K562 (cell line): ENCODE data around the gene ITGAD. TPM values are rescaled to one million over a fixed set of nuclear protein-coding genes. Genes with fewer than 3 reads are reported as not detected.

Experiments
- CEBPG ChIP-seq, 3 experiments: fragments of 200-800 bp in 1 of 3; sonication (Bioruptor generic) in 1 of 3; sonication (generic) in 1 of 3; formaldehyde crosslinking in 1 of 3; IDR thresholded peaks in 2 of 3; conservative IDR thresholded peaks in 1 of 3; 2 replicates each; pipeline versions ENCODE4 v1.6.1 to v1.8.0; 2016 to 2022; ENCODE audit warnings: missing compliant biosample characterization in 2 of 3, missing genetic modification characterization in 2 of 3, mild to moderate bottlenecking in 1 of 3, missing genetic modification reagents in 1 of 3
- KDM1A ChIP-seq, 2 experiments: fragments of 450-650 bp; IDR thresholded peaks; 2 replicates each; pipeline ENCODE4 v1.6.1; 2016; ENCODE audit warnings: mild to moderate bottlenecking in 2 of 2
- MAFK ChIP-seq: IDR thresholded peaks from 2 replicates; pipeline ENCODE4 v1.6.1; 2011; ENCODE audit warnings: low read length, improper control_type of control experiment
- MTA2 ChIP-seq: fragments of 450-650 bp; IDR thresholded peaks from 2 replicates; pipeline ENCODE4 v1.6.1; 2016; ENCODE audit warnings: low read depth
- NFE2 ChIP-seq: IDR thresholded peaks from 2 replicates; pipeline ENCODE4 v1.6.1; 2014; ENCODE audit warnings: antibody characterized with exemption, low read depth
- POLR2A ChIP-seq: fragments of 450-650 bp; conservative IDR thresholded peaks from 2 replicates; pipeline ENCODE4 v1.6.1; 2016
- TAF9B ChIP-seq: fragments of 450-650 bp; IDR thresholded peaks from 2 replicates; pipeline ENCODE4 v1.6.1; 2018; ENCODE audit warnings: mild to moderate bottlenecking; ENCODE audit not compliant: partially characterized antibody
- ZNF586 ChIP-seq: fragments of 450-650 bp; formaldehyde crosslinking; conservative IDR thresholded peaks from 2 replicates; pipeline ENCODE4 v1.4.0; 2020; ENCODE audit warnings: mild to moderate bottlenecking, moderate library complexity
- polyA plus RNA-seq, 8 experiments: library from polyadenylated mRNA; depleted of rRNA in 4 of 8; stranded (reverse) in 5 of 8; unstranded in 3 of 8; fragments of >200 nt; fragmentation: Nextera tagmentation in 2 of 8; fragmentation: Illumina TruSeq in 1 of 8; extraction: Ambion mirVana in 2 of 8; extraction: Trizol in 1 of 8; gene quantifications; 2 replicates each; pipeline versions ENCODE4 v1.2.1 to v1.2.3, GENCODE V29; 2011 to 2014; ENCODE audit warnings: inconsistent platforms in 1 of 8, missing spikeins in 1 of 8
- total RNA-seq, 7 experiments: library from RNA; depleted of rRNA in 6 of 7; stranded (reverse); fragments of >200 nt in 6 of 7; fragmentation: Illumina TruSeq in 2 of 7; extraction: Trizol in 2 of 7; gene quantifications; 2 replicates each; pipeline versions ENCODE4 v1.2.1 to v1.2.3, GENCODE V29; 2011 to 2021; ENCODE audit warnings: low replicate concordance in 1 of 7
- TF ChIP-seq, protein P1 (sequence below), 2 experiments: fragments of 450-650 bp; IDR thresholded peaks; 2 replicates each; pipeline ENCODE4 v1.6.1; 2016
- TF ChIP-seq, protein P2 (sequence below): fragments of 450-650 bp; IDR thresholded peaks from 2 replicates; pipeline ENCODE4 v1.6.1; 2018; ENCODE audit not compliant: partially characterized antibody
- TF ChIP-seq, protein P3 (sequence below): sonication (generic); formaldehyde crosslinking; IDR thresholded peaks from 2 replicates; pipeline ENCODE4 v1.8.0; 2022; ENCODE audit warnings: missing genetic modification reagents, mild to moderate bottlenecking, moderate library complexity, borderline replicate concordance
- TF ChIP-seq, protein P4 (sequence below), 2 experiments: IDR thresholded peaks in 1 of 2; conservative IDR thresholded peaks in 1 of 2; 2 replicates each; pipeline ENCODE4 v1.6.1; 2016; ENCODE audit warnings: low read depth in 2 of 2, mild to moderate bottlenecking in 1 of 2, missing compliant biosample characterization in 1 of 2, missing genetic modification characterization in 1 of 2, moderate library complexity in 1 of 2
- TF ChIP-seq, protein P5 (sequence below): fragments of 250-450 bp; sonication (Bioruptor Pico); IDR thresholded peaks from 2 replicates; pipeline ENCODE4 v1.5.0; 2022; ENCODE audit warnings: mild to moderate bottlenecking

The ITGAD gene
- total and polyA plus RNA-seq, 9 of the 15 experiments (the other 6 are each of a cell fraction or from before 2014, with no cell fraction given): not detected

DNA sequence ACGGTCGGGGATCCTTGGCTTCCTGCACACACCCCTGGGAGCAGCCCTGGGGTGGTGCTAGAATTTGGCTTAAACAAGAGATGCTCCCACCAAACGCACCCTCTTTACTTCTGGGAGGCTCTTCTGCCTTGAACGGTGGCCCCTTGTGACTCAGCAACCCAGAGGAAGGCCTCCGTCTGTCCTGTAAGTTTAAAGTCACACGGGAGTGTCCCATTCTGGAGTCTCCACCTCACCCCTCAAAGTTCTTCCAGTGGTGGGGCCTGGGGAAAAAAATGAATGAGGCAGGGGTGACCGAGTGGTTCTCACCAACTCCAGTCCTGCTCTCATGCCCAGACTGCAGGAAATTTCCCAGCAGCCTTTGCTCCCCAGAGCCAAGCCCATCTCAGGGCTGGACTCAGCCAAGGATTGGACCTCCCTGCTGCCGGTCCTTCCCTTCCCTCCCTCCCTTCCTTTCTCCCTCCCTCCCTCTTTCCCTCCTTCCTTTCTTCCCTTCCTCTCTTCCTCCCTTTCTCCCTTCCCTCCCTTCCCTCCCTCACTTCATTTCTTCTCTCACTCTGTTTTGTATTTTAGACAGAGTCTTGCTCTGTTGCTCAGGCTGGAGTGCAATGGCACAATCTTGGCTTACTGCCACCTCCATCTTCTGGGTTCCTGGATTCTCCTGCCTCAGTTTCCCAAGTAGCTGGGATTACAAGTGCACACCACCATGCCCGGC lies 11.4 kb downstream of the ITGAD start (continued):
- TF ChIP-seq, protein P1, sequence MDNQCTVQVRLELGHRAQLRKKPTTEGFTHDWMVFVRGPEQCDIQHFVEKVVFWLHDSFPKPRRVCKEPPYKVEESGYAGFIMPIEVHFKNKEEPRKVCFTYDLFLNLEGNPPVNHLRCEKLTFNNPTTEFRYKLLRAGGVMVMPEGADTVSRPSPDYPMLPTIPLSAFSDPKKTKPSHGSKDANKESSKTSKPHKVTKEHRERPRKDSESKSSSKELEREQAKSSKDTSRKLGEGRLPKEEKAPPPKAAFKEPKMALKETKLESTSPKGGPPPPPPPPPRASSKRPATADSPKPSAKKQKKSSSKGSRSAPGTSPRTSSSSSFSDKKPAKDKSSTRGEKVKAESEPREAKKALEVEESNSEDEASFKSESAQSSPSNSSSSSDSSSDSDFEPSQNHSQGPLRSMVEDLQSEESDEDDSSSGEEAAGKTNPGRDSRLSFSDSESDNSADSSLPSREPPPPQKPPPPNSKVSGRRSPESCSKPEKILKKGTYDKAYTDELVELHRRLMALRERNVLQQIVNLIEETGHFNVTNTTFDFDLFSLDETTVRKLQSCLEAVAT (IDR thresholded peaks at IDR 0.05): 0 out of 4 replicates have a peak, but pooled peaks of 1 of the 2 experiments have one; percentile 26
- TF ChIP-seq CEBPG (CRISPR knock-in tag; IDR thresholded peaks at IDR 0.05) (no peak), CEBPG (tag; conservative IDR thresholded peaks at IDR 0.05 in 1 of 2, IDR thresholded peaks at IDR 0.05 in 1 of 2) (no peak), POLR2A (peak; percentile 68), MTA2 (0 out of 2 replicates have a peak, but pooled peaks have one; percentile 18), KDM1A (IDR thresholded peaks at IDR 0.05) (peak in 1 of 2 experiments; percentile 37; a peak in 1 of 4 replicates), MAFK (peak; percentile 23; the same call in 1 of the 2 replicates), NFE2 (peak; percentile 63), ZNF586 (CRISPR knock-in tag) (no peak), TAF9B (peak; percentile 8)
- TF ChIP-seq, protein P2, sequence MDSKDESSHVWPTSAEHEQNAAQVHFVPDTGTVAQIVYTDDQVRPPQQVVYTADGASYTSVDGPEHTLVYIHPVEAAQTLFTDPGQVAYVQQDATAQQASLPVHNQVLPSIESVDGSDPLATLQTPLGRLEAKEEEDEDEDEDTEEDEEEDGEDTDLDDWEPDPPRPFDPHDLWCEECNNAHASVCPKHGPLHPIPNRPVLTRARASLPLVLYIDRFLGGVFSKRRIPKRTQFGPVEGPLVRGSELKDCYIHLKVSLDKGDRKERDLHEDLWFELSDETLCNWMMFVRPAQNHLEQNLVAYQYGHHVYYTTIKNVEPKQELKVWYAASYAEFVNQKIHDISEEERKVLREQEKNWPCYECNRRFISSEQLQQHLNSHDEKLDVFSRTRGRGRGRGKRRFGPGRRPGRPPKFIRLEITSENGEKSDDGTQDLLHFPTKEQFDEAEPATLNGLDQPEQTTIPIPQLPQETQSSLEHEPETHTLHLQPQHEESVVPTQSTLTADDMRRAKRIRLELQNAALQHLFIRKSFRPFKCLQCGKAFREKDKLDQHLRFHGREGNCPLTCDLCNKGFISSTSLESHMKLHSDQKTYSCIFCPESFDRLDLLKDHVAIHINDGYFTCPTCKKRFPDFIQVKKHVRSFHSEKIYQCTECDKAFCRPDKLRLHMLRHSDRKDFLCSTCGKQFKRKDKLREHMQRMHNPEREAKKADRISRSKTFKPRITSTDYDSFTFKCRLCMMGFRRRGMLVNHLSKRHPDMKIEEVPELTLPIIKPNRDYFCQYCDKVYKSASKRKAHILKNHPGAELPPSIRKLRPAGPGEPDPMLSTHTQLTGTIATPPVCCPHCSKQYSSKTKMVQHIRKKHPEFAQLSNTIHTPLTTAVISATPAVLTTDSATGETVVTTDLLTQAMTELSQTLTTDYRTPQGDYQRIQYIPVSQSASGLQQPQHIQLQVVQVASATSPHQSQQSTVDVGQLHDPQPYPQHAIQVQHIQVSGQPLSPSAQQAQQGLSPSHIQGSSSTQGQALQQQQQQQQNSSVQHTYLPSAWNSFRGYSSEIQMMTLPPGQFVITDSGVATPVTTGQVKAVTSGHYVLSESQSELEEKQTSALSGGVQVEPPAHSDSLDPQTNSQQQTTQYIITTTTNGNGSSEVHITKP: peak; percentile 45
- TF ChIP-seq, protein P3, sequence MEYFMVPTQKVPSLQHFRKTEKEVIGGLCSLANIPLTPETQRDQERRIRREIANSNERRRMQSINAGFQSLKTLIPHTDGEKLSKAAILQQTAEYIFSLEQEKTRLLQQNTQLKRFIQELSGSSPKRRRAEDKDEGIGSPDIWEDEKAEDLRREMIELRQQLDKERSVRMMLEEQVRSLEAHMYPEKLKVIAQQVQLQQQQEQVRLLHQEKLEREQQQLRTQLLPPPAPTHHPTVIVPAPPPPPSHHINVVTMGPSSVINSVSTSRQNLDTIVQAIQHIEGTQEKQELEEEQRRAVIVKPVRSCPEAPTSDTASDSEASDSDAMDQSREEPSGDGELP (CRISPR knock-in tag): no peak
- TF ChIP-seq, protein P4, sequence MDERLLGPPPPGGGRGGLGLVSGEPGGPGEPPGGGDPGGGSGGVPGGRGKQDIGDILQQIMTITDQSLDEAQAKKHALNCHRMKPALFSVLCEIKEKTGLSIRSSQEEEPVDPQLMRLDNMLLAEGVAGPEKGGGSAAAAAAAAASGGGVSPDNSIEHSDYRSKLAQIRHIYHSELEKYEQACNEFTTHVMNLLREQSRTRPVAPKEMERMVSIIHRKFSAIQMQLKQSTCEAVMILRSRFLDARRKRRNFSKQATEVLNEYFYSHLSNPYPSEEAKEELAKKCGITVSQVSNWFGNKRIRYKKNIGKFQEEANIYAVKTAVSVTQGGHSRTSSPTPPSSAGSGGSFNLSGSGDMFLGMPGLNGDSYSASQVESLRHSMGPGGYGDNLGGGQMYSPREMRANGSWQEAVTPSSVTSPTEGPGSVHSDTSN (CRISPR knock-in tag; IDR thresholded peaks at IDR 0.05; ENCODE audit: low read depth): no peak
- TF ChIP-seq, protein P4 (tag; conservative IDR thresholded peaks at IDR 0.05; ENCODE audit: low read depth): peak; percentile 57; the same call in 1 of the 2 replicates
- TF ChIP-seq, protein P5, sequence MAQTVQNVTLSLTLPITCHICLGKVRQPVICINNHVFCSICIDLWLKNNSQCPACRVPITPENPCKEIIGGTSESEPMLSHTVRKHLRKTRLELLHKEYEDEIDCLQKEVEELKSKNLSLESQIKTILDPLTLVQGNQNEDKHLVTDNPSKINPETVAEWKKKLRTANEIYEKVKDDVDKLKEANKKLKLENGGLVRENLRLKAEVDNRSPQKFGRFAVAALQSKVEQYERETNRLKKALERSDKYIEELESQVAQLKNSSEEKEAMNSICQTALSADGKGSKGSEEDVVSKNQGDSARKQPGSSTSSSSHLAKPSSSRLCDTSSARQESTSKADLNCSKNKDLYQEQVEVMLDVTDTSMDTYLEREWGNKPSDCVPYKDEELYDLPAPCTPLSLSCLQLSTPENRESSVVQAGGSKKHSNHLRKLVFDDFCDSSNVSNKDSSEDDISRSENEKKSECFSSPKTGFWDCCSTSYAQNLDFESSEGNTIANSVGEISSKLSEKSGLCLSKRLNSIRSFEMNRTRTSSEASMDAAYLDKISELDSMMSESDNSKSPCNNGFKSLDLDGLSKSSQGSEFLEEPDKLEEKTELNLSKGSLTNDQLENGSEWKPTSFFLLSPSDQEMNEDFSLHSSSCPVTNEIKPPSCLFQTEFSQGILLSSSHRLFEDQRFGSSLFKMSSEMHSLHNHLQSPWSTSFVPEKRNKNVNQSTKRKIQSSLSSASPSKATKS: no peak
